Heart left ventricle (tissue), 16 donors: Measurements from ENCODE around the gene TTLL11. TPM values are rescaled to one million over a fixed set of nuclear protein-coding genes. Genes with fewer than 3 reads are reported as not detected.

Source experiments
- ATAC-seq, 4 donors: fragments of 200-7000 bp; cut with Tn5 transposase; one replicate each; pipeline ENCODE4 v1.9.1; 2020 to 2022; ENCODE audit warnings: moderate library complexity in 4 of 4, mild to moderate bottlenecking in 3 of 4, moderate number of reproducible peaks in 1 of 4
- DNase-seq, 5 donors: peaks; one replicate each; pipeline ENCODE4 v3.0.0-alpha.2; 2020
- H3K27ac ChIP-seq, 12 donors: fragments of 200-600 bp; sonication (generic) in 4 of 12; one replicate each; pipeline versions ENCODE4 v1.5.0 to v1.8.0; 2016 to 2022; ENCODE audit warnings: mild to moderate bottlenecking in 2 of 12
- H3K27me3 ChIP-seq, 9 donors: fragments of 200-600 bp; sonication (generic) in 2 of 9; one replicate each; pipeline versions ENCODE4 v1.5.1 to v1.8.0; 2016 to 2022; ENCODE audit warnings: mild to moderate bottlenecking in 3 of 9
- H3K36me3 ChIP-seq, 9 donors: fragments of 200-600 bp; sonication (generic) in 2 of 9; one replicate each; pipeline versions ENCODE4 v1.5.0 to v1.8.0; 2018 to 2022; ENCODE audit warnings: mild to moderate bottlenecking in 2 of 9
- H3K4me1 ChIP-seq, 12 donors: fragments of 200-600 bp; sonication (generic) in 4 of 12; one replicate each; pipeline versions ENCODE4 v1.5.0 to v1.8.0; 2016 to 2022; ENCODE audit warnings: mild to moderate bottlenecking in 3 of 12
- H3K4me3 ChIP-seq, 12 donors: fragments of 200-600 bp; sonication (generic) in 4 of 12; one replicate each; pipeline versions ENCODE4 v1.5.0 to v1.8.0; 2017 to 2022; ENCODE audit warnings: mild to moderate bottlenecking in 9 of 12, moderate library complexity in 4 of 12
- H3K9me3 ChIP-seq, 12 donors: fragments of 200-600 bp; sonication (generic) in 4 of 12; one replicate each; pipeline versions ENCODE4 v1.5.0 to v1.8.0; 2016 to 2022; ENCODE audit warnings: mild to moderate bottlenecking in 1 of 12
- CTCF ChIP-seq, 12 donors: fragments of 200-600 bp; sonication (generic) in 4 of 12; IDR thresholded peaks; one replicate each; pipeline versions ENCODE4 v1.5.0 to v1.8.0; 2018 to 2022; ENCODE audit warnings: antibody characterized with exemption in 12 of 12, mild to moderate bottlenecking in 5 of 12
- POLR2A ChIP-seq, 2 donors: fragments of 450-650 bp; IDR thresholded peaks; one replicate each; pipeline ENCODE4 v1.6.1; 2017; ENCODE audit warnings: antibody characterized with exemption in 2 of 2, mild to moderate bottlenecking in 2 of 2, moderate library complexity in 2 of 2
- WGBS, 4 donors: extraction: QIAGEN DNeasy Blood & Tissue Kit in 2 of 4; methylation state at CpG; one replicate each; pipeline versions ENCODE4 v1.1.5 to v1.1.7; 2013 to 2018; 5-methylcytosine and 5-hydroxymethylcytosine counted together
- intact Hi-C, 10 donors: fragments of 100-400 bp; cut with DNase I; formaldehyde crosslinking; loops; one replicate each; pipeline versions ENCODE4 v1.11.1 to v1.14.2; 2022
- polyA plus RNA-seq, 2 donors: library from polyadenylated mRNA; stranded (reverse); fragments of 200-250 nt; gene quantifications; one replicate each; pipeline ENCODE4 v1.2.3, GENCODE V29; 2013
- total RNA-seq, 9 donors: library from RNA; depleted of rRNA in 2 of 9; stranded (reverse); fragments of >200 nt in 2 of 9; fragmentation: NEBNext Ultra II Directional in 3 of 9; extraction: Animal tissue kit (Norgen Biotek cat#: 25700) in 3 of 9; gene quantifications; one replicate each; pipeline versions ENCODE4 v1.1.0 to v1.2.4, GENCODE V29; 2016 to 2023
- donor health status: ischemic (EF 13 %, LVEDD 7.1; RV severe dilation, severe dysfunction).
- donor health status: healthy with polysubstance abuse.
- donor health status: DM: no; HTN: yes; CAD: no.
- donor health status: DM: no; HTN: no; CAD: no.
- donor health status: ischemic (EF 25% LVEDD 6.9; RV normal size, moderate dysfunction).
- donor health status: ischemic (EF 25% LVEDD 5.7; RV mildly dilated, moderate dysfunction).
- donor health status: healthy.
- donor health status: DM: yes; HTN: yes; CAD: no.
- donor health status: ischemic (EF 35%, LVEDD 5.7; RV mildly dilated, moderate dysfunction).
- donor health status: nonischemic (EF 11% LVEDD 7.7; RV severe dilation, severe dysfunction).
- donor health status: DM: yes; HTN: yes; CAD: no.
- donor health status: PGD.
- donor health status: ischemic (EF 29% LVEDD 5.4; RV normal size, mild dysfunction).
- donor health status: nonischemic (EF 23%, LVEDD 6.1; RV moderate dilation, normal function).

The TTLL11 gene
- total and polyA plus RNA-seq, 11 donors: 2.7 to 10.9 (median 7.9) TPM

GRCh38 chr9:122096620-122097415 is 3.7 kb upstream of the TTLL11 start:
- no peaks in the 10 kb centered on the region for H3K9me3 ChIP-seq
- H3K27me3 ChIP-seq: no peaks in the 10 kb centered on the region
- TF ChIP-seq CTCF (IDR thresholded peaks at IDR 0.05): no peak
- TF ChIP-seq POLR2A (IDR thresholded peaks at IDR 0.05): no peak
- intact Hi-C loops: loop anchor here in 8 of 10 donors (5.0 to 10.0 kb wide), 8 partner anchors 355 to 818 kb away; partner anchors contain the start of genes PDCL (in 1 of the 8) and ZBTB6 (in 1 of the 8)
- DNase-seq (no peak), ATAC-seq (no peak)
- no peak overlapping the region for H3K4me3 ChIP-seq
- no peaks in the 10 kb centered on the region for H3K36me3 ChIP-seq
- WGBS, 4 donors: 75 to 95% (median 85%) methylated on average over 4 of the region's 4 CpGs
- no peak overlapping the region for H3K27ac ChIP-seq
- H3K4me1 ChIP-seq: peaks cover 3 to 25% (median 9%) of the 10 kb centered on the region in 12 donors

GRCh38 chr9:122095010-122095767 is 2.1 kb upstream of the TTLL11 start:
- ATAC-seq: no peak
- intact Hi-C loops: loop anchor here in 8 of 10 donors (5.0 to 10.0 kb wide), 8 partner anchors 357 to 820 kb away; partner anchors contain the start of genes PDCL (in 1 of the 8) and ZBTB6 (in 1 of the 8)
- H3K4me3 ChIP-seq: no peak overlapping the region
- H3K27me3 ChIP-seq: no peaks in the 10 kb centered on the region
- H3K36me3 ChIP-seq: no peaks in the 10 kb centered on the region
- peaks cover 10 to 41% (median 22%) of the 10 kb centered on the region in 12 donors for H3K4me1 ChIP-seq
- no peak overlapping the region for H3K27ac ChIP-seq
- no peaks in the 10 kb centered on the region for H3K9me3 ChIP-seq
- TF ChIP-seq CTCF (IDR thresholded peaks at IDR 0.05) (peak; percentile 37 to 76 (median 58)), POLR2A (IDR thresholded peaks at IDR 0.05) (no peak)
- 25 to 29% (median 28%) methylated on average over 14 of the region's 14 CpGs for WGBS, 4 donors
- DNase-seq: peak in 1 of 5 donors; percentile 46

- H3K36me3 ChIP-seq: no peaks in the 10 kb centered on the region
- TF ChIP-seq CTCF (IDR thresholded peaks at IDR 0.05) (no peak), POLR2A (IDR thresholded peaks at IDR 0.05) (no peak)
- peaks cover 10 to 63% (median 29%) of the 10 kb centered on the region in 12 donors for H3K4me1 ChIP-seq
- intact Hi-C loops: loop anchor here in 7 of 10 donors (10.0 kb wide), 5 partner anchors 363 to 823 kb away; partner anchors contain the start of genes PDCL (in 1 of the 7) and ZBTB6 (in 1 of the 7)
- 39 to 54% (median 47%) methylated on average over 11 of the region's 11 CpGs for whole genome bisulfite sequencing, 4 donors
- no peak for ATAC-seq
- H3K9me3 ChIP-seq: no peaks in the 10 kb centered on the region
- no peak for DNase-seq
- no peaks in the 10 kb centered on the region for H3K27me3 ChIP-seq
- H3K4me3 ChIP-seq: peak overlapping the region; percentile 65 to 98 (median 92)
- peak overlapping the region in 10 of 12 donors; percentile 42 to 91 (median 72) for H3K27ac ChIP-seq
These were observed 1.2 kb downstream of the TTLL11 start for GRCh38 chr9:122091682-122092592.
